Tibial artery (tissue), 4 donors: Measurements from ENCODE around the gene SMYD3.

Experiments used
- DNase-seq, 2 donors: peaks; one replicate each; pipeline ENCODE4 v3.0.0-alpha.2; 2019
- H3K27ac ChIP-seq, 2 donors: fragments of 200-600 bp; sonication (generic) in 1 of 2; 1 replicate in 1 of 2; 2 replicates in 1 of 2; pipeline ENCODE4 v1.5.1; 2018 to 2019; ENCODE audit warnings: mild to moderate bottlenecking in 1 of 2
- H3K27me3 ChIP-seq, 2 donors: fragments of 200-600 bp; sonication (generic) in 1 of 2; one replicate each; pipeline versions ENCODE4 v1.5.1 to v1.6.0; 2016 to 2019
- H3K36me3 ChIP-seq, 3 donors: fragments of 200-600 bp; sonication (generic) in 2 of 3; one replicate each; pipeline ENCODE4 v1.5.1; 2016 to 2019; ENCODE audit warnings: mild to moderate bottlenecking in 2 of 3
- H3K4me1 ChIP-seq, 4 donors: fragments of 200-600 bp; sonication (generic) in 2 of 4; 1 replicate in 3 of 4; 2 replicates in 1 of 4; pipeline ENCODE4 v1.5.1; 2016 to 2019
- H3K4me3 ChIP-seq, 2 donors: fragments of 200-600 bp; sonication (generic) in 1 of 2; 1 replicate in 1 of 2; 2 replicates in 1 of 2; pipeline ENCODE4 v1.5.1; 2018 to 2019; ENCODE audit warnings: mild to moderate bottlenecking in 2 of 2
- H3K9me3 ChIP-seq, 3 donors: fragments of 200-600 bp; sonication (generic) in 1 of 3; one replicate each; pipeline ENCODE4 v1.5.1; 2016 to 2019
- CTCF ChIP-seq, 2 experiments: fragments of 200-600 bp in 1 of 2; fragments of 450-650 bp in 1 of 2; IDR thresholded peaks; one replicate each; pipeline ENCODE4 v1.5.1; 2017 to 2019; ENCODE audit warnings: antibody characterized with exemption in 2 of 2, mild to moderate bottlenecking in 1 of 2, moderate library complexity in 1 of 2
- intact Hi-C: fragments of 100-400 bp; cut with DNase I; formaldehyde crosslinking; loops from one replicate; pipeline ENCODE4 v1.15.0; 2023; ENCODE audit warnings: low total_unique reads

Gene SMYD3

GRCh38 chr1:245915406-245915805 is 591.7 kb downstream of the SMYD3 start:
- no peak overlapping the region for H3K4me3 ChIP-seq
- no peaks in the 10 kb centered on the region for H3K27me3 ChIP-seq
- H3K9me3 ChIP-seq = no peaks in the 10 kb centered on the region
- H3K36me3 ChIP-seq = peaks cover 0 to 4% (median 0%) of the 10 kb centered on the region in 3 donors
- TF ChIP-seq CTCF (IDR thresholded peaks at IDR 0.05) = no peak
- no peak overlapping the region for H3K27ac ChIP-seq
- no peak for DNase-seq
- intact Hi-C loops = no loop called here
- H3K4me1 ChIP-seq = no peaks in the 10 kb centered on the region

GRCh38 chr1:245908543-245908942 is 598.5 kb downstream of the SMYD3 start:
- Histone ChIP-seq H3K27ac (no peak overlapping the region), H3K4me3 (no peak overlapping the region), H3K36me3 (peaks cover 0 to 13% (median 4%) of the 10 kb centered on the region in 3 donors), H3K9me3 (no peaks in the 10 kb centered on the region), H3K4me1 (no peaks in the 10 kb centered on the region), H3K27me3 (no peaks in the 10 kb centered on the region)
- no peak for DNase-seq
- intact Hi-C loops = no loop called here
- no peak for TF ChIP-seq CTCF (IDR thresholded peaks at IDR 0.05)

GRCh38 chr1:245906207-245906606 is 600.9 kb downstream of the SMYD3 start:
- no peaks in the 10 kb centered on the region for H3K4me1 ChIP-seq
- no peak for TF ChIP-seq CTCF (IDR thresholded peaks at IDR 0.05)
- peaks cover 0 to 13% (median 6%) of the 10 kb centered on the region in 3 donors for H3K36me3 ChIP-seq
- DNase-seq = no peak
- no peaks in the 10 kb centered on the region for H3K9me3 ChIP-seq
- no peak overlapping the region for H3K27ac ChIP-seq
- no peaks in the 10 kb centered on the region for H3K27me3 ChIP-seq
- intact Hi-C loops = no loop called here
- no peak overlapping the region for H3K4me3 ChIP-seq

- no peaks in the 10 kb centered on the region for H3K4me1 ChIP-seq
- DNase-seq = no peak
- H3K27me3 ChIP-seq = no peaks in the 10 kb centered on the region
- H3K27ac ChIP-seq = no peak overlapping the region
- peaks cover 0 to 13% (median 10%) of the 10 kb centered on the region in 3 donors for H3K36me3 ChIP-seq
- TF ChIP-seq CTCF (IDR thresholded peaks at IDR 0.05) = no peak
- no peaks in the 10 kb centered on the region for H3K9me3 ChIP-seq
- no peak overlapping the region for H3K4me3 ChIP-seq
- intact Hi-C loops = no loop called here
Observed at GRCh38 chr1:245903851-245904250, 603.2 kb downstream of the SMYD3 start.

GRCh38 chr1:245901565-245901964 is 605.5 kb downstream of the SMYD3 start:
- TF ChIP-seq CTCF (IDR thresholded peaks at IDR 0.05) = no peak
- H3K9me3 ChIP-seq = no peaks in the 10 kb centered on the region
- no peaks in the 10 kb centered on the region for H3K27me3 ChIP-seq
- intact Hi-C loops = no loop called here
- peaks cover 0 to 13% (median 10%) of the 10 kb centered on the region in 3 donors for H3K36me3 ChIP-seq
- no peak overlapping the region for H3K4me3 ChIP-seq
- H3K27ac ChIP-seq = no peak overlapping the region
- no peak for DNase-seq
- H3K4me1 ChIP-seq = no peaks in the 10 kb centered on the region

- TF ChIP-seq CTCF (IDR thresholded peaks at IDR 0.05) = no peak
- Histone ChIP-seq H3K27me3 (no peaks in the 10 kb centered on the region), H3K27ac (no peak overlapping the region), H3K9me3 (no peaks in the 10 kb centered on the region), H3K4me1 (no peaks in the 10 kb centered on the region), H3K36me3 (peaks cover 0 to 13% (median 10%) of the 10 kb centered on the region in 3 donors), H3K4me3 (no peak overlapping the region)
- intact Hi-C loops = no loop called here
- DNase-seq = no peak
Observed at GRCh38 chr1:245901037-245901436, 606.0 kb downstream of the SMYD3 start.
